GM18498 (cell line): Measurements from ENCODE around the gene MEIOSIN.
"Not testable (repeated sequence)": the region's sequence is repeated elsewhere in the genome, so short reads cannot be mapped to it uniquely, and the experiment has no call there.

Experiments used
- ATAC-seq: cut with Tn5 transposase; IDR thresholded peaks from one replicate; pipeline ENCODE4 v1.9.1; 2021; ENCODE audit warnings: mild to moderate bottlenecking, moderate library complexity; ENCODE audit not compliant: unreplicated experiment

MEIOSIN gene

DNA sequence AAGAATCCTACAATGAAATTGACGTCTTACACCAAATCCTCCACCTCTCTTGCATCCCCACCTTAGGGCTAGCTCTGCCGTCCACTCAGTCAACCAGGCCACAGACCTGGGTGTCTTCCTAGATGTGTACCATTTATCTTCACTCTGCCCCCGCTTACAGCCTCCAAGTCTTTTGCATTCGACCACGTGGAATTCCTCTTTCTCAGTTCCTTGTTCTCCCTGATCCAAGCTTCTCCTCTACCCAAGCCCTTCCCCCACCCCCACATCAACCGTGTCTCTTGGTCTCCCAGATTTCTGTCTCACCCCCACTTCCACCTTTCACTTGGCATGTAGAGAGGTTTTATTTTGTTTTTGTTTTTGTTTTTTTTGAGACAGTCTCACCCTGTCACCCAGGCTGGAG is 60.6 kb downstream of the MEIOSIN start:
- no peak for ATAC-seq

DNA sequence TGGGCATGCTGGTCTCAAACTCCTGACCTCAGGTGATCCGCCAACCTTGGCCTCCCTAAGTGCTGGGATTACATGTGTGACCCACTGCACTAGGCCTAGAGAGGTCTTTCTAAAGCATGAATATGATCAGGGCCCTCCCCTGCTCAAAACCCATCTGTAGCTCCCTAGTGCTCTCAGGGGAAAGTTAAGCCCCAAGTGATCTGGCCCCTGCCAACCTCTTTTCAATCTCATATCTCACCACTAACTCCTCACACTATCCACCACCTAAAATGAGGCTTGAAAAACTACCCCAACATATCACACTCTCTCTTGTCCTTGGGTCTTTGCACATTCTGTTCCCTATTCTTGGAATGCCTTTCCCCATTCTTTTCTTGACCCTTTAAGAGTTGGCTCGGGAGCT is 61.4 kb downstream of the MEIOSIN start:
- no peak for ATAC-seq

DNA sequence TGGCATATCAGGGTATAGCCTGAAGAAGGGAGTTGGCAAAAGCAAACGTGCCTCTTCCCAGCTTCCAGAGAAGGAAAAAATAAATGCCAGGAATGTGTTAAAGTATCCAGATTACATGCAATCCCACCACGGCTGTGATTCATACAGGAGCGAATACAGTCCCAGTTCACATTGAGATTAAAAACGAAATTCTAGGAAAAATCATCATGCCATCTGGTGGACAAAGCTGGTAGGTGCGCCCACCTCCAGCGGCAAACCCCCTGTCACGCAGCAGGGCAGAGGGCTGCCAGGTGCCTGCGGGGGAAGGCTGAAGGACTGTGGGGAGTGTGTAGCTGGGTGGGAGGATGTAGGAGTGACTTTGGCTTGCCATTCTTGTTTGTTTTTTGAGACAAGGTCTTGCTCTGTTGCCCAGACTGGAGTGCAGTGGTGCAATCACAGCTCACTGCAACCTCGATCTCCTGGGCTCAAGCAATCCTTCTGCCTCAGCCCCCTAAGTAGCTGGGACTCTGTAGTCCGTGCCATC is 65.8 kb downstream of the MEIOSIN start:
- ATAC-seq, result no peak

DNA sequence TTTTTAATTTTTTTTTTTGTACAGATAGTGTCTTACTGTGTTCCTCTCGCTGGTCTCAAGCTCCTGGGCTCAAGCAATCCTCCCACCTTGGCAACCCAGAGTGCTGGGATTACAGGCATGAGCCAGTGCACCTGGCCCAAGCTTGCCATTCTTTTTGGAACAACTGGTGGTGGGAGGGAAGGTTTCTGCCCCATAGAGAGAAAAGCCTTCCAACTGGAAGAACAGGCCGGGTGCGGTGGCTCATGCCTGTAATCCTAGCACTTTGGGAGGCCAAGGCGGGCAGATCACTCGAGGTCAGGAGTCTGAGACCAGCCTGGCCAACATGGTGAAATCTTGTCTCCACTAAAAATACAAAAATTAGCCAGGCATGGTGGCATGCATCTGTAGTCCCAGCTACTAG is 66.3 kb downstream of the MEIOSIN start:
- ATAC-seq, result not testable (repeated sequence)

DNA sequence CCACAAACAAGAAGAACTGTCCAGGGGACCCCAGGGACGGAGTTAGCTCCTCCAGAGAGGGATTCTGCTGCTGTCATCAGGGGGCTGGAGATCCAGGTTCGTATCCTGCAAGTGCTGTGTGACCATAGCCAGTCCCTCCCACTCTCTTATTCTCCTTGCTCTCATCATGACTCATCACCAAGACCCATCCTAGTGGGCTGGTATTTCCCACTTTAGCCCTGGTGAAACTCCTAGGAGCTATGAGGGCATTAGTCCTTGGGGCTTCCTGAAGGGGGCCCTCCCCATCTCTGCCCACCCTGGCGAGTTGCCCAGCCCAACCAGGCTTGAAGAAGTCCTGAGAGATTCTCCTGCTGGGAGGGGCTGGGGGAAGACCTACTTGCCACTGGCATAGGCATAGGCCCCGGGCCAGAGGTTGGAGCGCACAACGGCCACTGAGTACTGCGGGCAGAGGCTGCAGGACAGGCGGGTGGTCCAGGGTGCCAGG is 66.9 kb downstream of the MEIOSIN start:
- ATAC-seq, result no peak

DNA sequence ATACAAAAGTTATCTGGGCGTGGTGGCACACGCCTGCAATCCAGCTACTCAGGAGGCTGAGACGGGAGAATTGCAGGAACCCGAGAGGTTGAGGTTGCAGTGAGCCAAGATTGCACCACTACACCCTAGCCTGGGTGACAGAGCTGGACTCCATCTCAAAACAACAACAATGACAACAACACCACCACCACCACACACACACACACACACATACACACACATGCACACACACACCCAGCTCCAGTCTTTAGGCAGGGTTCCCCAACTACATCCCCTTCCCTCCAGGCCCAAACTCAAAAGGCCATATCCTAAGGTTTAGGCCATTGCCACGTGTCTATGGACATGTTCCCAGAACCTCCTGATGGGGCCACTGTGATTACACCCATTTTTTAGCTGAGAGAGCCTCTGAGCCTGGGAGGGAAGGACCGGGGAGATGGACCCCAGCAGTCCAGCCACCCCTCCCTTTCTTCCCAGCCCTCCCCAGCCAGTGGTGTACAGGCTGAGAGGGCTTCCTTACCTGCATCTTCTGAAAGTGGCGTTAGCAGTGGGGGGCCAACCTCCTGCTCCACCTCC is 68.5 kb downstream of the MEIOSIN start:
- ATAC-seq, result no peak

DNA sequence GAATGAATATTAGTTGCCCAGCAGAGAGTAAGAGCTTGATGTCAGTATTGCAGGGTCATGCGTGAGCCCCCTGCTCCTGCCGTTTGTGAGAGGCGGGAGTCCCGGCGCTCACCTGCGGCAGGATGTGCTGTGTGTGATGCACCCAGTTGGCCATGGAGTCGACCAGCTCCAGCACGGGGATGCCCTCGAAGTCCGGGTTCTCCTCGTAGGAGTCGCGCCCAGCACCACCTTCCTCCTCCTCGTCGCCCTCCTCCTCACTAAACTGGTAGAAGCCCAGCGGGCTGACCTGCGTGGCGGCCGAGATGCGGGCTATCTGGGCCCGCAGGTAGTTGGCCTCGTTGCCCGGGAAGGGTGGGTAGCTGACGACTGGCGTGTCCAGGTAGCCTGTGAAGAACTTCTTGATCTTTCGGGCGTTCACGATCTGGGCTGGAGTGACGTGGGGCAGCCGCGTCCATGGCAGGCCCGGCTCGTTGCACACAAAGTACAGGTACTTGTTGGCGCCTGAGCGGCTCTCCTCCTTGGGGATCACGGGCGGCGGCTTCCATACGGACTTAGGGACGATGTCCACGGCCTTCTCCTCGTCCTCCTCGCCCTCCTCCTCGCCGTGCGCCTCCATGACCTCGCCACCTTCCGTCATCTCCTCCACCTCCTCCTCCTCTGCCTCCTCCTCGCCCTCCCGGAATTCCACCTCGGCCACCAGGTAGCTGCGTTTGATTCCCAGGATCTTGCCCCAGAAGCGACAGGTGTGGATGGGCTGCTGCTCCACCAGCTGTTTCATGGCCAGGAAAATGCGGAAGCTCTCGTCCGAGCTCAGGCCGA is 71.1 kb downstream of the MEIOSIN start:
- ATAC-seq, result no peak

DNA sequence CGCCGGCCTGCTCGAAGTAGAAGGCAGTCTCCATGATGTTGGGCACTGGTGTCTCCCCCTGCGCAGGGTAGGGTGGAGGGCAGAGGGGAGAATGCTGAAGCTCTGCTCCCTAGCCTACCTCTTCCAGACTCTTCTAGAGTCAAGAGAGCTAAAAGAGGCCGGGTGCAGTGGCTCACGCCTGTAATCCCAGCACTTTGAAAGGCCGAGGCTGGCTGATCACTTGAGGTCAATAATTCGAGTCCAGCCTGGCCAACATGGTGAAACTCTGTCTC is 71.7 kb downstream of the MEIOSIN start:
- no peak for ATAC-seq

DNA sequence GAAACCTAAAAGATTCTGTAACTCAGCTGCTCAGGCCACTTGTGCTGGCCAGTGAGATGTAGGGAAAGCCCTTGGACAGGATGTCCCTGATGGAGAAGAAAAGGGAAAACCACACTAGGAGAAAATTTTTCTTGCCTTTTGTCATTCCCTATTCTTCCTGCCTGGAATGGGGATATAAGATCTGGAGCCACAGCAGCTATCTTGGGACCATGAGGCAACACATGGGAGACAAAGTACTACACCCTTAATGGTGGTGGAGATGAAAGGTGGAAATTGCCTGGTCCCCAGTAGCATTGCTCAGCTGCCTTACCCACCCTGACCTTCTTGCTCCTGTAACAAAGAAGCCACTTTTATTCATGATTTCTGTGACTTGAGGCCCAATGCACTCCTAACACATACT is 72.5 kb downstream of the MEIOSIN start:
- no peak for ATAC-seq

DNA sequence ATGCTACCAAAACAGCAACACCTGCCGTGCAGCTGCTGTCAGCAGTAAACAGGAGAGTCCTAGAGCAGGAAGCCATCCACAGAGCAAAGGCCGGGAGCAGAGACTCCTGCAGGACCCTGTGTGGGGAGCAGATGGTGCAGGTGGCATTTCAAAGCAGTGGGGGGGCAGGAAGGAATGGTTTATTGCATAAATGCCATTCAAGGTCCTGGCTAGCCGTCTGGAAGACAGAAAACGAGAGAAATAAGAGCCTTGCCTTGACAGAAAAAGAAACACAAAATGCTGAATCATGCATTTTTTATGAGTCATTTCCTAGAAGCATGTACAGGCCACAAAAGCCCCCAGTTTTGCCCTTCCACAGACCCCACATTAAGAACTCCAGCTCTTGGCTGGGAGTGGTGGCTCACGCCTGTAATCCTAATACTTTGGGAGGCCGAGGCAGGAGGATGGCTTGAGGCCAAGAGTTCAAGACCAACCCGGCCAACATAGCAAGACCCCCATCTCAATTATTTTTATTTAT is 76.5 kb downstream of the MEIOSIN start:
- ATAC-seq, result no peak

DNA sequence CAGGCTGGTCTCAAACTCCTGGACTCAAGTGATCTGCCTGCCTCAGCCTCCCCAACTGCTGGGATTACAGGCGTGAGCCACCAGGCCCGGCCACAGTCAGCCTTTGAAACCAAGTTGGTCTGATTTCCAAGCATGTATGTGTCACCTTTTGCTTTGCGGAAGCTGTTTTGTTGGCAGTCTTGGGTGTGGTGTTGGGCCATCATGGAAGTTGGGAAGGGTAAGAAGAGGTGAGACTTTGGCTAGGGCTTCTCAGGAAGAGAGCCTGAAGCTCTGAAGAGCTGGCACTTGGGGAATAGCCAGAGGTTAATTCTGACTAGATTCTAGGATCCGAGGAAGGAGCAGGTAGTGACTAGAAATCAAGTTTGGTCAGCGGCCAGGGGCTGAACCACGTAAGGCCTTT is 79.1 kb downstream of the MEIOSIN start:
- no peak for ATAC-seq
